NCI-H1105 treated with DMSO at 0.1 percent for 48 hours (cell line): ENCODE results near the gene VGLL3.

Experiments
- DNase-seq: peaks from one replicate; lab custom pipeline; 2025; lab: John Stamatoyannopoulos, UW

The VGLL3 gene

DNA sequence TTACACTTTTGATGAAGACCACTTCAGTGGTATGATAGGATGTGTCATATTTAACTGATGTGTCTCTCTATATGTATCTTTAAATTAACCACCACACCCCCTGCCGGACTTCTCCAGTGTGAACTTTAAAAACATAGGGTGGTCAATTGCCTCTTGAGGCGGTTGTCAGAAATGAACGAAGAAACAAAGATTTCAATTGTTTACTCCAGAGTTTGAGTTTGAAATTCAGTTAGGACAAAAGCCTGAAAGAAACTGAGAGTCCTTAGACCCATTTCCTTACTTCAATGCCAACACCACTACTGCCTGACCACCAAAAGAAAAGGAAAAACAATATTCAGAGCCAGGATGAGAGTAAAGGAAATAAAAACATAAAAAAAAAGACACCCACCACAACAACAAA lies 40.2 kb downstream of the VGLL3 start:
- DNase-seq, result no peak

DNA sequence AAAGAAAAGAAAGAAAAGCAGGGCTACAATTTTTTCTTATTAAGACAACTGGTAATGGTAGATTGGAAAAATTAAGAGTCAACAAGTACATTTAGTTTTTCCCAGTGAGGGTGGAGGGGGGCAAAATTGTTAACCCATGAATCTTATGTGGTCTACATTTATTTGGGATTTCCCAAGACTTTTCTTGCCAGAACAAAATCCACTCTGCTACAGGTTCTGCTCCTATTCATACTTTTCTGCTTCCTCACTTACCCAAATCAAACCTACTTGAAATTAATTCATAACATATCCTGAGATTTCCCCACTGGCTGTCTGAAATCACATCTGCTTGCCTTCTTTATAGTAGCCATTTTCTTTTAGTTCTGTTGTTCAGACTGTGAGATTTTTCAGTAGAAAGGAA lies 41.1 kb downstream of the VGLL3 start:
- no peak for DNase-seq

GRCh38 chr3:86948822-86949221 lies 42.1 kb downstream of the VGLL3 start:
- DNase-seq, result no peak

- DNase-seq, result no peak
These were observed 48.7 kb downstream of the VGLL3 start for GRCh38 chr3:86942206-86942605.

DNA sequence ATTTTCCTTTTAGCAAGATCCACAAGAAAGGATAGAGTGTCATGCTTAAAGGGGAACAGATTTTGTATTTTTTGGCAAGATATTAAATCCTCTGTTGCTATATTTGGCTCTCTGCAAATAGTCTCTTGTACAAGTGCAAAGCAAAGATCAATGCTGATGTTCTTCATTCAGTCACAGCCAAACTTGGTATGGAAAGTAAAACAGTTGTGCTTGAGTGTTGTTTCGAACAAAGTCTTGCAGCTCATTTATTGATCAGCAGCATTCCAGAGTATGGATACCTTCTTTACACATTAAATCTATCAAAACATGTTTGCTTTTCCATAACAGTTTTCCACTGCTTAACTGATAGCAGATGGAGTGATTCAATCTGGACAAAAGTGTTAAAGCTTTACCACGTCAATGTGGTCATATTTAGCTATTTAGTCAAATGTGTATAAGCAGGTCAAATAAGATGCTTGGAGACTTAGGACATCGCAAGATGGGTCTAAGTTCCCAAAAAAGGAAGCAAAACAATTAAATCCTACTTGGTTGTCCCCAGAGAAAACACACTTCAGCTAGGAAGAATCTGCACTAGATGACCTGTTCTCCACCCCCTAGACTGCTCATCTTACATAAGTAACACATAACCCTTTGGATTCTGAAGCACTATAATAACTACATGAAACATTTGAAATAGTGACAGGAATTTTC lies 52.4 kb downstream of the VGLL3 start:
- DNase-seq, result no peak

DNA sequence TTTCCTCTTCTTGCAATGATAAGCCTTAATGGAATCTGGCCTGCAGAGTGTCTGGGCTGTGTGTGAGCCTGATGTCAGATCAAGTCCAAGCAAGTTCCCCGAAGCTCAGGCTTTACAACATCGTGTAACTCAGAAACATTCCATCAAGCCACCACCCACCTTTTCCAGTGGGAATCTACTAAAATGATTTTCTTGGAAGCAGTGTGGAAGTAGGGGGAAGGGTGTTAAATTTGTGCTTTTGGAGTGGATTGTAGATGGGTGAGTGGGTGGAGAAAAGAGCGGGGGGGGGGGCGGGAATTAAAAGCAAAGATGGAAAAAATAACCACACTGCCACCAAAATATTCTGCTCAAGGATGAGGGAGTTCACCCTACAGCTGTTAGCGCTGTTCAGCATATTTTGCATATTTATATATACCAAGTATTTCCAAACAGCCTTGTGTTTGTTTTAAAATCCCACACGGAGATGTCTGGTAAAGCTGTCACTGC lies 53.6 kb downstream of the VGLL3 start:
- no peak for DNase-seq

- no peak for DNase-seq
These were observed 56.1 kb downstream of the VGLL3 start for GRCh38 chr3:86934851-86935250.

DNA sequence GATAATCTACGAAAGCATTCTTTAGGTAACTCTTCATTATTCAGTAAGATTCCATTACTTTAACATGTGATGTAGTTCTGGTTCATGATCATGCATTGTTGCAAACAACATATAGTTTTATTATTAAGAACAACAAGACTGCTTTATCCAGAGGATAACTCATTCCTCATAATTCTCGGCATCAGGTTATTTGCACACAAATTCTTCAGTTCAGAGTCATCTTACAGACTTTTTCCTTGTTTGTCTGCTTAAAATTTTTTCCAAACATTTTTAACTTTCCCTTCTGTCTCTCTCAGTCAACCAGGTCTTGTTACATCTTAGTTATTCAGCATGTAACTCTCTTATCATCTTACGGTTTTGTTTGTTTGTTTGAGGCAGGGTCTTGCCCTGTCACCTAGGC lies 60.1 kb downstream of the VGLL3 start:
- no peak for DNase-seq

- no peak for DNase-seq
These were observed 60.8 kb downstream of the VGLL3 start for GRCh38 chr3:86930181-86930580.

- no peak for DNase-seq
These were observed 61.9 kb downstream of the VGLL3 start for GRCh38 chr3:86929046-86929445.

DNA sequence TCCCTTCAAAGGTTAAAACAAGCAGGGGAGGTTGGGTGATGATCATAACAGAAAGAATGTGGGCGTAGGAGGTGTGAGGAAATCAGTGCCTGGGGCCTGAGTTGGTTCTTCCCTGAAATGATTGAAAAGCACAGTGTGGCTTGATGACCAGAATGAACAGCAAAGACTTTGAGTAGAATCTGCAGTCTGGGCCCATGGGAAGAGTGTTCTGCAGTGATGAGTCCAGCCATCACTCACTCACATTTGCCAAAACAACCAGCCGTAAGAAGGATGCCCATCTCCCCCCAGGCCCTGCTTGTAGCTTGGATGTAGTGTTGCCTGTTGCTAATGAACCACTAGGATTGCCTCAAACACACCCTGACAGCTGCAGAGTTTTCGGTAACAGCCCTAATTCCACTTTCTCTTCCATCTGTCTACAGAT lies 67.9 kb downstream of the VGLL3 start:
- no peak for DNase-seq

- no peak for DNase-seq
These were observed 68.8 kb downstream of the VGLL3 start for GRCh38 chr3:86921971-86922680.

GRCh38 chr3:86914670-86915069 lies 76.3 kb downstream of the VGLL3 start:
- no peak for DNase-seq

- no peak for DNase-seq
These were observed 77.8 kb downstream of the VGLL3 start for GRCh38 chr3:86913160-86913559.

- DNase-seq, result no peak
These were observed 95.7 kb downstream of the VGLL3 start for GRCh38 chr3:86895202-86895601.

DNA sequence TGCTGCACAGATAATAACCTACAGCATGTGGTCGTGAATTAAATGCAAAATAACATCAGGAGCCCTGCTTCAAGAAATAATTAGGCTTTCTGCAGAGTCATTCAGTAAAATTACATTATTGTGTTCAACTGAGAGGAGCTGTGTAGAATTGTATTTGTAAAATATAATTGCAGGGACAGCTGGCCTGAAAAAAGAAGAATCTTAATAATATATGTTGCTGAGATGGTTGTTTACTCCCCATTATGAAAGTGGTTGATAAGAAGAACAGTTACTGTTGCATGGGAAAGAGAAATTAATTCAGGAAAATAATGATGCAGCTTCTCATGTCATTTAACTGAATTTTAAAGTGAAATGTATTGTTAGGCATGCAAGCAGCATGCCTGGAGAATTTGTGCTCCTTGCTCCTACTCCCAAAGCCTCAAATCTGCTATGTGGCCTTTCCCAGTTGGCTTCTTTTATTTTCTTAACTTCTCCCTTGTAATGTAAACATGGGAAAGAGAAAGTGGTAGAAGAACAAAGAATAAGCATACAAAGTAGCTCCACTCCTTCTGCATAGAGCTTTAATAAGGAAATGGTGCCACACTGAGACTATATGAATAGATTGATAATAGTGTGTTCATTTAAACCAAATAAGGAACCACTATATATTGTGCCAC lies 100.1 kb downstream of the VGLL3 start:
- DNase-seq, result peak; percentile 83
